Measurements from ENCODE around the gene PPP1R17.

Gene PPP1R17

DNA sequence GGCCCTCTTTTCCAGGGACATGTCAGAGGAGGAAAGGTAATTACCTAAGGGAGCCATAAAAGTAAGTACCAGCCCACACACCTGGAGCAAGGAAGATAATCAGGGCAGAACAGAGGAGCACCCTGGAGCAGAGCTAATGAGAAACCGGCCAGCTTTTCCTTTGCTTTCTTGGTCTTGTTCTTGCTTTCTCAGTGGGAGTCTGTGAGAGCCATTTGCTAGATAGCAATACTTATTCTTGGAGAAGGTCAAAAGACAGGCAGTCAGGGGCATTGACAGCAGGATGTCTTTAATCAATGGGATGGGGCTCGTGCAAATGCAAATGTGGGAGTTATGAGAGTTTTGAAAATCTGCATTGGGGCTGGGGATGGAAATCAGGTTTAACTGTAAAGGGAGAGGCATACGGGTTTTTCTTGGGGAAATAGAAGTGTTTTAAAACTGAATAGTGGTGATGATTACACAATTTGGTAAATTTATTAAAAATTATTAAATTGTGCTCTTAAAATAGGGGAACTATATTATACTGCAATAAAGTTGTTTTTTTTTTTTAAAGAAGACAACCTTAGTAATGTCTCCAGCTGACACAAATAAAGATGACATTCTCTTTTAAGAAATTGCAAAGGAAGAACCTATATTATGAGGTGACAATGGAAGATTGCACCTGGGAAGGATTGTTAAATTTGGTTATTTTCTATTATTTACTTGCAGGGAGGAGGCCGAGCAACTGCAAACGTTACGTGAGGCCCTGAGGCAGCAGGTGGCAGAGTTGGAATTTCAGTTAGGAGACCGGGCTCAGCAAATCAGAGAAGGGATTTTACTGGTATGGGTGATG lies 35.6 kb upstream of the PPP1R17 start:
- TF ChIP-seq, protein P1, sequence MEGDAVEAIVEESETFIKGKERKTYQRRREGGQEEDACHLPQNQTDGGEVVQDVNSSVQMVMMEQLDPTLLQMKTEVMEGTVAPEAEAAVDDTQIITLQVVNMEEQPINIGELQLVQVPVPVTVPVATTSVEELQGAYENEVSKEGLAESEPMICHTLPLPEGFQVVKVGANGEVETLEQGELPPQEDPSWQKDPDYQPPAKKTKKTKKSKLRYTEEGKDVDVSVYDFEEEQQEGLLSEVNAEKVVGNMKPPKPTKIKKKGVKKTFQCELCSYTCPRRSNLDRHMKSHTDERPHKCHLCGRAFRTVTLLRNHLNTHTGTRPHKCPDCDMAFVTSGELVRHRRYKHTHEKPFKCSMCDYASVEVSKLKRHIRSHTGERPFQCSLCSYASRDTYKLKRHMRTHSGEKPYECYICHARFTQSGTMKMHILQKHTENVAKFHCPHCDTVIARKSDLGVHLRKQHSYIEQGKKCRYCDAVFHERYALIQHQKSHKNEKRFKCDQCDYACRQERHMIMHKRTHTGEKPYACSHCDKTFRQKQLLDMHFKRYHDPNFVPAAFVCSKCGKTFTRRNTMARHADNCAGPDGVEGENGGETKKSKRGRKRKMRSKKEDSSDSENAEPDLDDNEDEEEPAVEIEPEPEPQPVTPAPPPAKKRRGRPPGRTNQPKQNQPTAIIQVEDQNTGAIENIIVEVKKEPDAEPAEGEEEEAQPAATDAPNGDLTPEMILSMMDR (IDR thresholded peaks at IDR 0.05; ENCODE audit: low read depth, low read length, missing control alignments) = no peak
- no peak for DNase-seq (ENCODE audit: extremely low read depth, low read depth)

GRCh38 chr7:31652063-31652326 lies 35.0 kb upstream of the PPP1R17 start:
- TF ChIP-seq, protein P1 (IDR thresholded peaks at IDR 0.05; ENCODE audit: low read depth, low read length, missing control alignments) = no peak
- DNase-seq (ENCODE audit: extremely low read depth, low read depth) = no peak
- no peak overlapping the region for H3K4me3 ChIP-seq (replicated peaks; ENCODE audit: low read depth, low read length)

More for the DNA sequence above, 35.6 kb upstream of the PPP1R17 start:
- H3K4me3 ChIP-seq (replicated peaks; ENCODE audit: low read depth, low read length) = no peak overlapping the region

DNA sequence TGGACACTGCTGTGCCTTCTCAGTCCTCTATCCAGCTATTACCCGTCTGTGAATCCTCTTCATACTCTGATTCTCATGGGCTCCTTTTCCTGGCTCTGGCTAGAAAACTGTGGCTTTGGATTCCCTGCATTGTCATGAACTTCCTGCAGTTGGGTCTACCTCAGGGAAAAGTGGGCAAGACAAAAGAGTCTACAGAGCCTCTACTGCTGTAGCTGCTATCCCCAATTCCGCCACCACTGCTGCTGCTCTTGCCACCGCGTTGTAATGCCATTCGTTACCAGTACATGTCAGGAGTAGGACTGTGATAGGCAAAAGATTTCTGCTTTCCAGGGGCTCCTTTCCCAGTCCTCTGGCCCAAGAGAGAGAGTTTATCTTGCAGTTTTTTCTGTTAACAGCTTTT lies 23.9 kb upstream of the PPP1R17 start:
- TF ChIP-seq, protein P1 (IDR thresholded peaks at IDR 0.05; ENCODE audit: low read depth, low read length, missing control alignments) = no peak
- DNase-seq (ENCODE audit: extremely low read depth, low read depth) = no peak
- no peak overlapping the region for H3K4me3 ChIP-seq (replicated peaks; ENCODE audit: low read depth, low read length)

GRCh38 chr7:31664890-31665289 lies 22.1 kb upstream of the PPP1R17 start:
- no peak overlapping the region for H3K4me3 ChIP-seq (replicated peaks; ENCODE audit: low read depth, low read length)
- TF ChIP-seq, protein P1 (IDR thresholded peaks at IDR 0.05; ENCODE audit: low read depth, low read length, missing control alignments) = no peak
- DNase-seq (ENCODE audit: extremely low read depth, low read depth) = no peak

DNA sequence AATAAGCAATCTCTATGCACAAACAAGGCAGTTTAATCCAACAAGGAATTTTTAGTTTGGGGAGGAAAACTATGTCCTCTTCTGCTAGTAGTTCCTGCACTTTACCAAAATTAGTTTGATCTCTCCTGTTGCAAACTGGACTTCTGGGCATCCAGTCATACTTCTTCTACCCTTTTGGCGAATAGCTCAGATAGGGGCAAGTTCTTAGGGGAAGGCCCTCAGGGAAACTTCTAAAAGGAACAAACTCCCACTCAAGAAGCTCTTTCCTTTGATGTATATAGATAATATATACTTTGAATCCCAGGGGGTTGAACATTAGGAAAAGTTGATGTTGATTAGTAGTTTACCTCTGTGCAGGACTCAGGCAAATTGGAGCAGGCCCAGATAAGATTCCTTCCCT lies 21.5 kb upstream of the PPP1R17 start:
- H3K4me3 ChIP-seq (replicated peaks; ENCODE audit: low read depth, low read length) = no peak overlapping the region
- DNase-seq (ENCODE audit: extremely low read depth, low read depth) = no peak
- TF ChIP-seq, protein P1 (IDR thresholded peaks at IDR 0.05; ENCODE audit: low read depth, low read length, missing control alignments) = no peak

GRCh38 chr7:31669461-31669860 lies 17.6 kb upstream of the PPP1R17 start:
- H3K4me3 ChIP-seq (replicated peaks; ENCODE audit: low read depth, low read length) = no peak overlapping the region
- TF ChIP-seq, protein P1 (IDR thresholded peaks at IDR 0.05; ENCODE audit: low read depth, low read length, missing control alignments) = no peak
- DNase-seq (ENCODE audit: extremely low read depth, low read depth) = no peak

Data from HFF-Myc (cell line).